SH-SY5Y (cell line): ENCODE results near the gene CEP85L.

ENCODE experiments used
- GATA2 ChIP-seq: IDR thresholded peaks from 2 replicates; pipeline ENCODE4 v1.6.1; 2011; ENCODE audit warnings: mild to moderate bottlenecking, low read depth, low read length
- GATA3 ChIP-seq: IDR thresholded peaks from 2 replicates; pipeline ENCODE4 v1.6.1; 2011; ENCODE audit warnings: low read depth, mild to moderate bottlenecking, low read length, moderate library complexity

DNA sequence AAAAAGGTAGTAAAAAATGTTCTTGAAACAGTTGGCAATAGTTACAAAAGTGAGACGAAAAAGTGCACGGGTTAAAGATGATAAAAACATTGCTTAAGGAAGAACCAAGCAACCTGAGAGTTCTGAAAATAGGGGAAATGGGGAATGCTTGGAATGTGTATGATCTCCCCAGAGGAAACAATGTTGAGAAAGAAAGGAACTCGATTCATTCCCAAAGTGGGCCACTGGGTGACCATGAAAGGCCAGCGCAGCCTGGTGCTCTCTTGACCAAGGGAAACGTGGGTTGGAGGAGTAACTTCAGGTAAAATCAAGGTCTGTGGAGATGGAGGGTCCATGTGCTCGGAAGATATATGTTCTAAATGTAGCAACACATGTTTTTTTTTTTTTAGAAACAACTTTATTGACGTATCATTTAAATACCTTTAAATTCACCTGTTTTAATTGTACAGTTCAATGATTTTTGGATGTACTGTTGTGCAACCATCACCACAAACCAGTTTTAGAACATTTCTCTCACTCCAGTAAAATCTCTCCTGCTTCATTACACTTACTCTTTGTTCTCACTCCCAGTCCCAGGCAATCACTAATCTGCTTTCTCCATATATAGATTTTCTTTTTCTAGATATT lies 34.5 kb upstream of the CEP85L start:
- TF ChIP-seq GATA2 (no peak), GATA3 (no peak)
